K562 (cell line): ENCODE measurements around the gene OST4. TPM values are rescaled to one million over a fixed set of nuclear protein-coding genes. Genes with fewer than 3 reads are reported as not detected.

ENCODE experiments used
- BHLHE40 ChIP-seq: IDR thresholded peaks from 2 replicates; pipeline ENCODE4 v1.6.1; 2011; ENCODE audit warnings: low read length, improper control_type of control experiment
- CEBPG ChIP-seq, 3 experiments: fragments of 200-800 bp in 1 of 3; sonication (Bioruptor generic) in 1 of 3; sonication (generic) in 1 of 3; formaldehyde crosslinking in 1 of 3; IDR thresholded peaks in 2 of 3; conservative IDR thresholded peaks in 1 of 3; 2 replicates each; pipeline versions ENCODE4 v1.6.1 to v1.8.0; 2016 to 2022; ENCODE audit warnings: missing compliant biosample characterization in 2 of 3, missing genetic modification characterization in 2 of 3, mild to moderate bottlenecking in 1 of 3, missing genetic modification reagents in 1 of 3
- CREM ChIP-seq: IDR thresholded peaks from 2 replicates; pipeline ENCODE4 v1.6.1; 2014; ENCODE audit warnings: antibody characterized with exemption, low read depth
- GATAD2B ChIP-seq: fragments of 450-650 bp; IDR thresholded peaks from 2 replicates; pipeline ENCODE4 v1.6.1; 2017; ENCODE audit warnings: mild to moderate bottlenecking, borderline replicate concordance
- HIVEP1 ChIP-seq: fragments of 250-450 bp; sonication (Bioruptor Pico); IDR thresholded peaks from 2 replicates; pipeline ENCODE4 v1.4.0; 2020; ENCODE audit warnings: mild to moderate bottlenecking
- HMGN3 ChIP-seq: IDR thresholded peaks from 2 replicates; pipeline ENCODE4 v1.6.1; 2011; ENCODE audit warnings: borderline replicate concordance, low read depth, mild to moderate bottlenecking, mixed read lengths, low read length; ENCODE audit not compliant: insufficient read length; ENCODE audit errors: extremely low read depth
- MCM7 ChIP-seq, 2 experiments: fragments of 450-650 bp; IDR thresholded peaks; 2 replicates each; pipeline ENCODE4 v1.6.1; 2016 to 2018
- MTF1 ChIP-seq: fragments of 250-450 bp; sonication (Bioruptor Pico); IDR thresholded peaks from 2 replicates; pipeline ENCODE4 v1.9.0; 2021; ENCODE audit warnings: moderate library complexity, mild to moderate bottlenecking, inconsistent platforms, borderline replicate concordance
- MYC ChIP-seq, 2 experiments: fragments of 250-450 bp in 1 of 2; sonication (Bioruptor Pico) in 1 of 2; IDR thresholded peaks; 2 replicates each; pipeline versions ENCODE4 v1.5.1 to v1.6.1; 2012 to 2021; ENCODE audit warnings: low read depth in 2 of 2, borderline replicate concordance in 1 of 2, improper control_type of control experiment in 1 of 2, low read length in 1 of 2, mild to moderate bottlenecking in 1 of 2, moderate library complexity in 1 of 2
- RBM25 ChIP-seq: fragments of 200-400 bp; formaldehyde crosslinking; IDR thresholded peaks from 2 replicates; pipeline ENCODE4 v1.6.1; 2018; ENCODE audit warnings: low read length, low read depth, moderate library complexity; ENCODE audit not compliant: severe bottlenecking
- SRSF7 ChIP-seq: fragments of 200-400 bp; formaldehyde crosslinking; optimal IDR thresholded peaks from 2 replicates; pipeline ENCODE3; 2017; ENCODE audit warnings: mild to moderate bottlenecking, low read depth, low read length
- SUPT5H ChIP-seq: fragments of 450-650 bp; IDR thresholded peaks from 2 replicates; pipeline ENCODE4 v1.6.1; 2016
- TCF7L2 ChIP-seq: fragments of 150-350 bp; IDR thresholded peaks from 2 replicates; pipeline ENCODE4 v1.6.1; 2016; ENCODE audit warnings: low read depth, mild to moderate bottlenecking, low read length, moderate library complexity
- XRCC5 ChIP-seq: fragments of 200-400 bp; formaldehyde crosslinking; IDR thresholded peaks from 2 replicates; pipeline ENCODE4 v1.6.1; 2017; ENCODE audit warnings: low read depth, mild to moderate bottlenecking, low read length
- ZC3H4 ChIP-seq: sonication (generic); formaldehyde crosslinking; IDR thresholded peaks from 2 replicates; pipeline ENCODE4 v1.9.0; 2021; ENCODE audit warnings: missing genetic modification reagents, borderline replicate concordance
- ZNF184 ChIP-seq: sonication (generic); formaldehyde crosslinking; IDR thresholded peaks from 2 replicates; pipeline ENCODE4 v1.5.0; 2020; ENCODE audit warnings: missing genetic modification reagents
- ZNF263 ChIP-seq: sonication (generic); formaldehyde crosslinking; IDR thresholded peaks from 2 replicates; pipeline ENCODE4 v1.8.0; 2022; ENCODE audit warnings: mild to moderate bottlenecking, missing genetic modification reagents, borderline replicate concordance
- ZNF431 ChIP-seq: sonication (generic); formaldehyde crosslinking; IDR thresholded peaks from 2 replicates; pipeline ENCODE4 v1.8.0; 2022; ENCODE audit warnings: mild to moderate bottlenecking, missing genetic modification reagents
- polyA plus RNA-seq, 8 experiments: library from polyadenylated mRNA; depleted of rRNA in 4 of 8; stranded (reverse) in 5 of 8; unstranded in 3 of 8; fragments of >200 nt; fragmentation: Nextera tagmentation in 2 of 8; fragmentation: Illumina TruSeq in 1 of 8; extraction: Ambion mirVana in 2 of 8; extraction: Trizol in 1 of 8; gene quantifications; 2 replicates each; pipeline versions ENCODE4 v1.2.1 to v1.2.3, GENCODE V29; 2011 to 2014; ENCODE audit warnings: inconsistent platforms in 1 of 8, missing spikeins in 1 of 8
- total RNA-seq, 7 experiments: library from RNA; depleted of rRNA in 6 of 7; stranded (reverse); fragments of >200 nt in 6 of 7; fragmentation: Illumina TruSeq in 2 of 7; extraction: Trizol in 2 of 7; gene quantifications; 2 replicates each; pipeline versions ENCODE4 v1.2.1 to v1.2.3, GENCODE V29; 2011 to 2021; ENCODE audit warnings: low replicate concordance in 1 of 7
- TF ChIP-seq, protein P1 (sequence below): IDR thresholded peaks from 2 replicates; pipeline ENCODE4 v1.6.1; 2016; ENCODE audit warnings: missing genetic modification characterization, missing compliant biosample characterization
- TF ChIP-seq, protein P2 (sequence below): fragments of 250-450 bp; sonication (Bioruptor Pico); IDR thresholded peaks from 2 replicates; pipeline ENCODE4 v1.4.0; 2020; ENCODE audit warnings: mild to moderate bottlenecking, moderate library complexity
- TF ChIP-seq, protein P3 (sequence below): sonication (generic); formaldehyde crosslinking; IDR thresholded peaks from 2 replicates; pipeline ENCODE4 v1.8.0; 2022; ENCODE audit warnings: mild to moderate bottlenecking, missing genetic modification reagents
- TF ChIP-seq, protein P4 (sequence below): fragments of 250-450 bp; sonication (Bioruptor Pico); IDR thresholded peaks from 2 replicates; pipeline ENCODE4 v1.8.0; 2021; ENCODE audit warnings: moderate library complexity, mild to moderate bottlenecking, inconsistent platforms

OST4 gene
- total and polyA plus RNA-seq, 9 of the 15 experiments (the other 6 are each of a cell fraction or from before 2014, with no cell fraction given), result 186 to 1,155 (median 355) TPM

DNA sequence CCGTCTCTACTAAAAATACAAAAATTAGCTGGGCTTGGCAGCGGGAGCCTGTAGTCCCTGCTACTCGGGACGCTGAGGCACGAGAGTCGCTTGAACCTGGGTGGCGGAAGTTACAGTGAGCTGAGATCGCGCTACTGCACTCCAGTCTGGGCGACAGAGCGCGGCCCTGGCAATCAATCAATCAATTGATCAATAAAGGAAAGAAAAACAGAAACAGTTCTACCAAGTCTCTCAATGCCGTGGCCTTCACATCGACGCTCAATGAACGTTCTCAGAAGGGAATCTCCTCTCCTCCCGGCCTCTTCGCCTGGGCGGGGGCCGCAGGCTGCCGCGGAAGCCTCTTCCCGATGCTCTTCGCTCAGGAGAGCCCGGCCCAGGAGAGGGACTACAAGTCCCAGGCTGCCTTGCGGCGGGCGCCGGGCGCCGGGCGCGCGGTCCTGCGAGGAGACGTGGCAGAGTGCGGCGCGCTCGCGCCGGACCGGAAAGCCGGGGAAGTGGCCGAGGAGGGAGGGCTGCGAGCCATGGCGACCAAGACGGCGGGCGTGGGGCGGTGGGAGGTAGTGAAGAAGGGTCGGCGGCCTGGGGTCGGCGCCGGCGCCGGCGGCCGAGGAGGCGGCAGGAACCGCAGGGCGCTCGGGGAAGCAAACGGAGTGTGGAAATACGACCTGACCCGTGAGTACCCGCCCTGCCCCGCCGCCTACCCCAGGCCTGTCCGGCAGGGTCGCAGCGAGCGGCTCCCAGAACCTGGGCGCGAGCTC lies 38.8 kb downstream of the OST4 start, which contains the start of gene TMEM214 (continued):
- TF ChIP-seq BHLHE40 (no peak), MTF1 (no peak), ZNF184 (no peak), MCM7 (IDR thresholded peaks at IDR 0.05) (no peak), TCF7L2 (no peak), ZC3H4 (no peak), SUPT5H (peak; percentile 82), SRSF7 (no peak), CEBPG (CRISPR knock-in tag; IDR thresholded peaks at IDR 0.05) (no peak), CEBPG (tag; conservative IDR thresholded peaks at IDR 0.05 in 1 of 2, IDR thresholded peaks at IDR 0.05 in 1 of 2) (no peak; a peak in 1 of 4 replicates), CREM (peak; percentile 88), HMGN3 (no peak), HIVEP1 (no peak), MYC (IDR thresholded peaks at IDR 0.05; ENCODE audit: low read depth, low read length) (peak; percentile 89), MYC (CRISPR knock-in tag; IDR thresholded peaks at IDR 0.05; ENCODE audit: borderline replicate concordance, low read depth) (no peak), XRCC5 (no peak; the same call in 1 of the 2 replicates), ZNF431 (CRISPR knock-in tag) (no peak; the same call in 1 of the 2 replicates), GATAD2B (no peak), ZNF263 (CRISPR knock-in tag) (peak; percentile 63), RBM25 (no peak)
- TF ChIP-seq, protein P1, sequence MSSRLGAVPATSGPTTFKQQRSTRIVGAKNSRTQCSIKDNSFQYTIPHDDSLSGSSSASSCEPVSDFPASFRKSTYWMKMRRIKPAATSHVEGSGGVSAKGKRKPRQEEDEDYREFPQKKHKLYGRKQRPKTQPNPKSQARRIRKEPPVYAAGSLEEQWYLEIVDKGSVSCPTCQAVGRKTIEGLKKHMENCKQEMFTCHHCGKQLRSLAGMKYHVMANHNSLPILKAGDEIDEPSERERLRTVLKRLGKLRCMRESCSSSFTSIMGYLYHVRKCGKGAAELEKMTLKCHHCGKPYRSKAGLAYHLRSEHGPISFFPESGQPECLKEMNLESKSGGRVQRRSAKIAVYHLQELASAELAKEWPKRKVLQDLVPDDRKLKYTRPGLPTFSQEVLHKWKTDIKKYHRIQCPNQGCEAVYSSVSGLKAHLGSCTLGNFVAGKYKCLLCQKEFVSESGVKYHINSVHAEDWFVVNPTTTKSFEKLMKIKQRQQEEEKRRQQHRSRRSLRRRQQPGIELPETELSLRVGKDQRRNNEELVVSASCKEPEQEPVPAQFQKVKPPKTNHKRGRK (tag), result no peak
- TF ChIP-seq, protein P2, sequence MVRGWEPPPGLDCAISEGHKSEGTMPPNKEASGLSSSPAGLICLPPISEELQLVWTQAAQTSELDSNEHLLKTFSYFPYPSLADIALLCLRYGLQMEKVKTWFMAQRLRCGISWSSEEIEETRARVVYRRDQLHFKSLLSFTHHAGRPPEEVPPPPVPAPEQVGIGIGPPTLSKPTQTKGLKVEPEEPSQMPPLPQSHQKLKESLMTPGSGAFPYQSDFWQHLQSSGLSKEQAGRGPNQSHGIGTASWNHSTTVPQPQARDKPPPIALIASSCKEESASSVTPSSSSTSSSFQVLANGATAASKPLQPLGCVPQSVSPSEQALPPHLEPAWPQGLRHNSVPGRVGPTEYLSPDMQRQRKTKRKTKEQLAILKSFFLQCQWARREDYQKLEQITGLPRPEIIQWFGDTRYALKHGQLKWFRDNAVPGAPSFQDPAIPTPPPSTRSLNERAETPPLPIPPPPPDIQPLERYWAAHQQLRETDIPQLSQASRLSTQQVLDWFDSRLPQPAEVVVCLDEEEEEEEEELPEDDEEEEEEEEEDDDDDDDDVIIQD (CRISPR knock-in tag), result no peak
- TF ChIP-seq, protein P3, sequence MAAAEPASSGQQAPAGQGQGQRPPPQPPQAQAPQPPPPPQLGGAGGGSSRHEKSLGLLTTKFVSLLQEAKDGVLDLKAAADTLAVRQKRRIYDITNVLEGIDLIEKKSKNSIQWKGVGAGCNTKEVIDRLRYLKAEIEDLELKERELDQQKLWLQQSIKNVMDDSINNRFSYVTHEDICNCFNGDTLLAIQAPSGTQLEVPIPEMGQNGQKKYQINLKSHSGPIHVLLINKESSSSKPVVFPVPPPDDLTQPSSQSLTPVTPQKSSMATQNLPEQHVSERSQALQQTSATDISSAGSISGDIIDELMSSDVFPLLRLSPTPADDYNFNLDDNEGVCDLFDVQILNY (CRISPR knock-in tag), result no peak
- TF ChIP-seq, protein P4, sequence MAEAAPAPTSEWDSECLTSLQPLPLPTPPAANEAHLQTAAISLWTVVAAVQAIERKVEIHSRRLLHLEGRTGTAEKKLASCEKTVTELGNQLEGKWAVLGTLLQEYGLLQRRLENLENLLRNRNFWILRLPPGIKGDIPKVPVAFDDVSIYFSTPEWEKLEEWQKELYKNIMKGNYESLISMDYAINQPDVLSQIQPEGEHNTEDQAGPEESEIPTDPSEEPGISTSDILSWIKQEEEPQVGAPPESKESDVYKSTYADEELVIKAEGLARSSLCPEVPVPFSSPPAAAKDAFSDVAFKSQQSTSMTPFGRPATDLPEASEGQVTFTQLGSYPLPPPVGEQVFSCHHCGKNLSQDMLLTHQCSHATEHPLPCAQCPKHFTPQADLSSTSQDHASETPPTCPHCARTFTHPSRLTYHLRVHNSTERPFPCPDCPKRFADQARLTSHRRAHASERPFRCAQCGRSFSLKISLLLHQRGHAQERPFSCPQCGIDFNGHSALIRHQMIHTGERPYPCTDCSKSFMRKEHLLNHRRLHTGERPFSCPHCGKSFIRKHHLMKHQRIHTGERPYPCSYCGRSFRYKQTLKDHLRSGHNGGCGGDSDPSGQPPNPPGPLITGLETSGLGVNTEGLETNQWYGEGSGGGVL (CRISPR knock-in tag), result no peak
